Muscle layer of colon (tissue), 2 donors: Measurements from ENCODE around the gene CNTNAP2.
"Not testable (repeated sequence)": the region's sequence is repeated elsewhere in the genome, so short reads cannot be mapped to it uniquely, and the experiment has no call there.

Source experiments
- H3K27ac ChIP-seq: one replicate; pipeline ENCODE4 v1.7.0; 2013; ENCODE audit warnings: low read depth, mild to moderate bottlenecking, low read length, moderate library complexity
- H3K27me3 ChIP-seq, 2 donors: one replicate each; pipeline ENCODE4 v1.7.0; 2013; ENCODE audit warnings: low read length in 2 of 2, mild to moderate bottlenecking in 2 of 2; ENCODE audit not compliant: insufficient read depth in 2 of 2, control insufficient read depth in 1 of 2
- H3K36me3 ChIP-seq: one replicate; pipeline ENCODE4 v1.7.0; 2013; ENCODE audit warnings: mild to moderate bottlenecking, low read length; ENCODE audit not compliant: insufficient read depth
- H3K4me1 ChIP-seq: one replicate; pipeline ENCODE4 v1.7.0; 2013; ENCODE audit warnings: mild to moderate bottlenecking, low read length; ENCODE audit not compliant: insufficient read depth
- H3K4me3 ChIP-seq, 2 donors: one replicate each; pipeline ENCODE4 v1.7.0; 2013; ENCODE audit warnings: low read length in 2 of 2, low read depth in 1 of 2, mild to moderate bottlenecking in 1 of 2, moderate library complexity in 1 of 2
- H3K9ac ChIP-seq: one replicate; pipeline ENCODE4 v1.7.0; 2013; ENCODE audit warnings: low read length
- H3K9me3 ChIP-seq: one replicate; pipeline ENCODE4 v1.7.0; 2013; ENCODE audit warnings: mild to moderate bottlenecking, low read length
- donor health status: abdominal sarcoma.
- donor health status: Adenocarcinoma of cecum.

Gene CNTNAP2

DNA sequence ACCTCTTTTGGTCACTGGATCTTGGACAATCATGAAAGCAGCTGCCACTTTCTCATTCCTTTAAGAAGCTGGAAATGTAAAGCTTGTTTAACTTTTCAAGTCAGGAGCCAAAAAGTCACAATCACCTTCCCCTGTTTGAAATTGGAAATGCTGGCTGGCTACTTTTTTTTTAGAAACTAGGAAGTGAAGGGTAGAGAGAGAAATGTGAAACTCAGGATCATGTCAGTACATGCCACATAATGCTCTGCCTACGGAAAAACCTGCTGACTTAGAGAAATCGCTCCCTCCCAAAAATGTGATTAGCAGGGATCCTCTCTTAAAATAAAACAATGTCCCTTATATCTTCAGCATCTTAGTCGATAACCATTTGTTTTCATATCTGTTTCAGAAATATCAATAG, 2285.6 kb downstream of the CNTNAP2 start:
- Histone ChIP-seq H3K36me3 (no peaks in the 10 kb centered on the region), H3K27me3 (peaks cover 0 to 5% of the 10 kb centered on the region in 2 donors), H3K9ac (no peak overlapping the region), H3K4me1 (no peaks in the 10 kb centered on the region), H3K27ac (no peak overlapping the region), H3K4me3 (no peak overlapping the region), H3K9me3 (no peaks in the 10 kb centered on the region)

DNA sequence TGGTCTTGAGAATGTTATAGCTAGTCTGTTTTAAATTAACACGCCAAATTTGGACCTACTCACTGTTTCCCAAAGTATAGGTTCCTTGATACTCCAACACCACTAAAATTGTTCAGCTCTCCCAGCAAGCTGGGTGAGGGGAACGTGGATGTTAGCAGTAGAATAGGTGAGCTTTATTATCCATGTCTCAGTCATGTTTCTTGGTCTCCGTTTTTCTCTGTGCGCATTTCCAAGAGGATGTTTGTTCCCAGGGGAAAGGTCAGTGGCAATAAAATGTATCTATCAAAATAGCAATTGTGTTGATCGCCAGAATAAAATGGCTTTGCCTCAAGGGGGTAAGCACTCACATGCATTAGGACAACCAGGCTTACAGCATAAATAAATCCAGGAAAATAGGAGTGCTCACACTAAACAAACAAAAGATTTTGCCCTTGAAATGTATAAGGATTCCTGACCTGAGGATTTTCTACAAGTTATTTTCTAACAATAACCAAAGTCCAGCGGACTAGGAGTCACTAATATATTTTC, 2286.9 kb downstream of the CNTNAP2 start:
- Histone ChIP-seq H3K9ac (no peak overlapping the region), H3K4me3 (no peak overlapping the region), H3K4me1 (no peaks in the 10 kb centered on the region), H3K36me3 (no peaks in the 10 kb centered on the region), H3K9me3 (no peaks in the 10 kb centered on the region), H3K27ac (no peak overlapping the region), H3K27me3 (no peaks in the 10 kb centered on the region)

DNA sequence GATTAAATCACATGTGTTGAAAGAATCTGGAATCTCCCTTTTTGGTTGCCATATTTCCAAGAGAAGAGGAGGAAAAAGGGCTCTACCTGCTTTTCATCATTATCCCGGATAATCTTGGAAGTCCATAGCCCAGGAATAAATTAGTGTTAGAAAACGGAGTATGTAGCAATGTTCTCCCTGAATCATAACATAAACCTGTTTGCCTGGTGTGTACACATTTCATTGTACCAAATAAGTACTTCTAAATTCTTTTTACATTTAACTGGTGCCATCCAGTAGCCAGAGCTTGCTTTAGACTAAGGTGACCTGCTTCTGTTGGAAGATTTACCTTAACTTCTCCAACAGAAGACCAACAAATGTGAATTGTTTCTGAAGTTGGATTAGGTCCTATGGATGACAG, 2291.7 kb downstream of the CNTNAP2 start:
- Histone ChIP-seq H3K4me1 (no peaks in the 10 kb centered on the region), H3K36me3 (no peaks in the 10 kb centered on the region), H3K9me3 (no peaks in the 10 kb centered on the region), H3K4me3 (no peak overlapping the region), H3K9ac (no peak overlapping the region), H3K27me3 (no peaks in the 10 kb centered on the region), H3K27ac (no peak overlapping the region)

- H3K27ac ChIP-seq, result no peak overlapping the region
- no peaks in the 10 kb centered on the region for H3K4me1 ChIP-seq
- H3K4me3 ChIP-seq, result no peak overlapping the region
- no peak overlapping the region for H3K9ac ChIP-seq
- H3K9me3 ChIP-seq, result no peaks in the 10 kb centered on the region
- no peaks in the 10 kb centered on the region for H3K27me3 ChIP-seq
- no peaks in the 10 kb centered on the region for H3K36me3 ChIP-seq
These were observed 2294.3 kb downstream of the CNTNAP2 start for GRCh38 chr7:148410905-148411304.

DNA sequence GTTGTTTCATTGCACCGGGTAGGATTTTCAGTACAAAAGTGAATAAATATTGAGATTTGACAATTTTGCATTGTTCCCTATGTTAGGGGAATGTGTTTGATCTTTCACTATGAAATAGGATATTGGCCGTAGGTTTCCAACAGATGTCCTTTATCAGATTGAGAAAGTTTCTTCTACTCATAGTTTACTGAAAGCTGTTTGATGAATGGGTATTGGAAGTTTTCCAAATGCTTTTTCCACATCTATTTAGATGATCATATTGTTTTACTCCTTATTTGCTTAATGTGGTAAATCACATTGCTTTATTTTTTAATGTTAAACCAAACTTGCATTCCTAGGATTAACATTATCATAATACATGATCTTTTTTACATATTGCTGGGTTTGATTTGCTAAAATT, 2296.1 kb downstream of the CNTNAP2 start:
- Histone ChIP-seq H3K4me3 (no peak overlapping the region), H3K27ac (no peak overlapping the region), H3K36me3 (no peaks in the 10 kb centered on the region), H3K9me3 (no peaks in the 10 kb centered on the region), H3K9ac (no peak overlapping the region), H3K27me3 (no peaks in the 10 kb centered on the region), H3K4me1 (no peaks in the 10 kb centered on the region)

GRCh38 chr7:148419856-148420832, 2303.5 kb downstream of the CNTNAP2 start:
- no peaks in the 10 kb centered on the region for H3K27me3 ChIP-seq
- no peaks in the 10 kb centered on the region for H3K9me3 ChIP-seq
- H3K27ac ChIP-seq, result no peak overlapping the region
- no peak overlapping the region for H3K9ac ChIP-seq
- no peaks in the 10 kb centered on the region for H3K4me1 ChIP-seq
- H3K4me3 ChIP-seq, result no peak overlapping the region
- H3K36me3 ChIP-seq, result no peaks in the 10 kb centered on the region

DNA sequence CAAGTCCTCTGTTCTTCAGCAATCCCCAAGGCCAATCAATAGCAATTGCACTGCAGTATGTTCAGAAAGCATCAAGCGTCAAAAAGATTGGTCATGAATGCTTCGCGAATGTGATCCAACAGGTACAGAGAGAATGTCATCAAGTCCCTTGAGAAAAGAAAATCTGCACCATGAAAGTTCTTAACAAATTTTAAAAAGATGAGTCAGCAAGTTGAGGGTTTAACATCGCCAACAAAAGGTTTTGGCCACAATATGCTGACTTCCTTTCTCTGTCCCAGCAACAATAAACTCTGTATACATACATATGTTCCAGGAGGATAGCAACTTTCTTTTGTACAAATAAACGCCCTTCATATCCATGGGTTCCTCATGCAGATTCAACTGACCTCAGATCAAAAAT, 2305.4 kb downstream of the CNTNAP2 start:
- no peak overlapping the region for H3K9ac ChIP-seq
- H3K4me3 ChIP-seq, result no peak overlapping the region
- H3K9me3 ChIP-seq, result no peaks in the 10 kb centered on the region
- H3K27me3 ChIP-seq, result no peaks in the 10 kb centered on the region
- H3K27ac ChIP-seq, result no peak overlapping the region
- no peaks in the 10 kb centered on the region for H3K36me3 ChIP-seq
- no peaks in the 10 kb centered on the region for H3K4me1 ChIP-seq

GRCh38 chr7:148426393-148426792, 2309.8 kb downstream of the CNTNAP2 start:
- not testable (repeated sequence) for H3K4me3 ChIP-seq, H3K9ac ChIP-seq, H3K9me3 ChIP-seq, H3K4me1 ChIP-seq, H3K27me3 ChIP-seq, H3K27ac ChIP-seq, H3K36me3 ChIP-seq

DNA sequence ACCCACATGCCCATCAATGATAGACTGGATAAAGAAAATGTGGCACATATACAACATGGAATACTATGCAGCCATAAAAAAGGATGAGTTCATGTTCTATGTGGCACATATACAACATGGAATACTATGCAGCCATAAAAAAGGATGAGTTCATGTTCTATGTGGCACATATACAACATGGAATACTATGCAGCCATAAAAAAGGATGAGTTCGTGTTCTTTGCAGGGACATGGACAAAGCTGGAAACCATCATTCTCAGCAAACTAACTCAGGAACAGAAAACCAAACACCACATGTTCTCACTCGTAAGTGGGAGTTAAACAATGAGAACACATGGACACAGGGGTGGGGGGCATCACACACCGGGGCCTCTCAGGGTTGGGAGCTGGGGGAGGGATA, 2314.1 kb downstream of the CNTNAP2 start:
- not testable (repeated sequence) for H3K36me3 ChIP-seq, H3K4me3 ChIP-seq, H3K27me3 ChIP-seq, H3K27ac ChIP-seq, H3K9ac ChIP-seq, H3K9me3 ChIP-seq, H3K4me1 ChIP-seq

DNA sequence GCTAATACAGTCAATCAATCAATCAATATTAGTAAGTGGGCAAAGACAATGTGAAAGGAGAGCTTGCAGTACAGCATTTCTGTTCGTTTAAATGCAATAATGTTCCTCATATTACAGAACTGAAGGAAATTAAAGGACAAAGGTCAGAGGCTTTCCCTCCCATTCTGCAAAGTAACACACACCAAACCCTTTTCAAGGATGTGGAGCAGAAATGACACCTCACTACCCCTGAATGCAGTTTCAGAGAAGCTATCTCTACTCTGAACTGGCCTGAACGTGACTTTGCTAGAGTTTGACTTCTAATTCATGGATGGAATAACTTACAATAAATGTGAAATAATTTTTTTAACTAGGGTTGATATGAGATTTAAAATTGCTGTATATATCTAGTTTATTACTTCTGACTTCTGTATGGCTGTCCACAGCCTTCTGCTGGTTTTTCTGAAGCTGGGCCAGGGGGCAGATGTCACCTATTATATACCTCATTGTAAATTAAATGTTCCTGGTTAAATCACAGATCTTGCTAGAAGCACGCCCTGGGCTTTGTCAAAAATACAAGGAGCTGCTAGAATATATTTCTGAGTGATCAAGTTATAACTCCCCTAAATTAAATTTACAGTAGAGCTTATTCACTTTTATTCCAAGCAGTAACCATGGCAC, 2317.1 kb downstream of the CNTNAP2 start:
- H3K9ac ChIP-seq, result no peak overlapping the region
- H3K36me3 ChIP-seq, result no peaks in the 10 kb centered on the region
- no peaks in the 10 kb centered on the region for H3K4me1 ChIP-seq
- H3K27me3 ChIP-seq, result no peaks in the 10 kb centered on the region
- H3K27ac ChIP-seq, result no peak overlapping the region
- no peaks in the 10 kb centered on the region for H3K9me3 ChIP-seq
- no peak overlapping the region for H3K4me3 ChIP-seq

DNA sequence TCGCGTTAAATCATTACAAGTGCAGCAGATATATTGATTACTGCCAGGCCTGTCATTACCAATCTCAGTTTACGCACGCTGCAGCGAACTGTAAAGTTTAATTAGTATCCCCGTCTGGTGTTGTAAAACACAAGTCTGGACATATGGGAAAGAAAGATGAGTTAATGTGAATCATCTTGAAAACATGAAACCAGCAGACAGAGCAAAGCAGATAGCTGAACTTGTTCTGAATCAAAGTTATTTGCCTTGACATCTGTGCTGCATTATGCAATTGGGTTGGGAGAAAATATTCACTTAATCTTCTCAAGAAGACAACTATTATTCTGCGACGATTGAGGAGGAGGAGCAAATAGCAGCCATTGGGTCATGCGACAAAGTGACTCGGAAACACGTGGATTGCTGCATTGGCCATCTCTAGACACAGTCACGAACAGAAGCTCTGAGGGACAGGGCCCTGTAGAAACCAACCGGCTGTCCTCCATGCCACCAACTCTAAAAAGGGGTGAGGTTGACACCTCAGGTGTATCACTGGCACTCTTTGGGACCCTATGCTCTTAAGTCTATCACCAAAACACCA, 2317.7 kb downstream of the CNTNAP2 start:
- no peak overlapping the region for H3K9ac ChIP-seq
- H3K9me3 ChIP-seq, result no peaks in the 10 kb centered on the region
- H3K27me3 ChIP-seq, result no peaks in the 10 kb centered on the region
- no peak overlapping the region for H3K4me3 ChIP-seq
- H3K4me1 ChIP-seq, result no peaks in the 10 kb centered on the region
- H3K27ac ChIP-seq, result no peak overlapping the region
- H3K36me3 ChIP-seq, result no peaks in the 10 kb centered on the region
